H9 (cell line): ENCODE data around the gene GALNT2. TPM values are rescaled to one million over a fixed set of nuclear protein-coding genes. Genes with fewer than 3 reads are reported as not detected.

Source experiments
- DNase-seq: peaks from one replicate; pipeline ENCODE4 v3.0.0-alpha.2; 2017
- H2AFZ ChIP-seq: one replicate; pipeline ENCODE4 v1.6.1; 2013; ENCODE audit warnings: mild to moderate bottlenecking, low read length, control low read depth, moderate library complexity
- H2AK5ac ChIP-seq: 2 replicates; pipeline ENCODE4 v1.6.1; 2013; ENCODE audit warnings: low read length, control low read depth, mixed read lengths; ENCODE audit not compliant: insufficient read length
- H2BK120ac ChIP-seq: one replicate; pipeline ENCODE4 v1.6.1; 2013; ENCODE audit warnings: low read depth, mild to moderate bottlenecking, low read length, control low read depth, inconsistent platforms; ENCODE audit not compliant: poor library complexity, severe bottlenecking
- H2BK12ac ChIP-seq: 2 replicates; pipeline ENCODE4 v1.6.1; 2013; ENCODE audit warnings: low read length, control low read depth, mixed read lengths, low read depth; ENCODE audit not compliant: insufficient read length
- H2BK15ac ChIP-seq: 2 replicates; pipeline ENCODE4 v1.6.1; 2013; ENCODE audit warnings: low read depth, low read length, control low read depth
- H2BK20ac ChIP-seq: one replicate; pipeline ENCODE4 v1.6.1; 2013; ENCODE audit warnings: low read depth, mild to moderate bottlenecking, low read length, control low read depth, inconsistent platforms; ENCODE audit not compliant: poor library complexity, severe bottlenecking
- H2BK5ac ChIP-seq: 2 replicates; pipeline ENCODE4 v1.6.1; 2013; ENCODE audit warnings: low read length, control low read depth, mixed read lengths; ENCODE audit not compliant: insufficient read length
- H3K14ac ChIP-seq: 2 replicates; pipeline ENCODE4 v1.6.1; 2013; ENCODE audit warnings: low read length, control low read depth; ENCODE audit not compliant: insufficient read depth
- H3K18ac ChIP-seq: 2 replicates; pipeline ENCODE4 v1.6.1; 2013; ENCODE audit warnings: low read depth, mild to moderate bottlenecking, mixed read lengths, low read length, control low read depth; ENCODE audit not compliant: insufficient read length
- H3K23ac ChIP-seq: 2 replicates; pipeline ENCODE4 v1.6.1; 2013; ENCODE audit warnings: low read length, control low read depth, mixed read lengths, low read depth; ENCODE audit not compliant: insufficient read length
- H3K23me2 ChIP-seq: 2 replicates; pipeline ENCODE4 v1.6.1; 2013; ENCODE audit warnings: low read depth, mild to moderate bottlenecking, mixed read lengths, low read length, control low read depth; ENCODE audit not compliant: insufficient read length, poor library complexity, severe bottlenecking
- H3K27ac ChIP-seq: 2 replicates; pipeline ENCODE4 v1.5.1; 2013; ENCODE audit warnings: low read length, control low read depth, mixed read lengths, low read depth; ENCODE audit not compliant: insufficient read length
- H3K27me3 ChIP-seq: 2 replicates; pipeline ENCODE4 v1.6.1; 2013; ENCODE audit warnings: low read length, control low read depth, inconsistent platforms; ENCODE audit not compliant: insufficient read depth
- H3K4ac ChIP-seq: 2 replicates; pipeline ENCODE4 v1.6.1; 2013; ENCODE audit warnings: low read depth, mild to moderate bottlenecking, control low read depth, inconsistent platforms, low read length, moderate library complexity
- H3K4me1 ChIP-seq: 2 replicates; pipeline ENCODE4 v1.6.1; 2013; ENCODE audit warnings: low read length, control low read depth, inconsistent platforms; ENCODE audit not compliant: insufficient read depth
- H3K4me2 ChIP-seq: 2 replicates; pipeline ENCODE4 v1.6.1; 2013; ENCODE audit warnings: low read length, control low read depth, mixed read lengths; ENCODE audit not compliant: insufficient read length, insufficient read depth
- H3K56ac ChIP-seq: 2 replicates; pipeline ENCODE4 v1.6.1; 2013; ENCODE audit warnings: low read depth, mild to moderate bottlenecking, mixed read lengths, low read length, control low read depth; ENCODE audit not compliant: insufficient read length
- H3K79me1 ChIP-seq: 2 replicates; pipeline ENCODE4 v1.6.1; 2013; ENCODE audit warnings: low read depth, mild to moderate bottlenecking, moderate library complexity, low read length, control low read depth, inconsistent platforms; ENCODE audit not compliant: insufficient read depth, poor library complexity, severe bottlenecking
- H3K79me2 ChIP-seq: 2 replicates; pipeline ENCODE4 v1.6.1; 2013; ENCODE audit warnings: low read length, control low read depth, inconsistent platforms; ENCODE audit not compliant: insufficient read depth
- H3K9ac ChIP-seq: 2 replicates; pipeline ENCODE4 v1.6.1; 2013; ENCODE audit warnings: low read length, control low read depth, mixed read lengths; ENCODE audit not compliant: insufficient read length; ENCODE audit errors: extremely low read depth
- H3K9me3 ChIP-seq: one replicate; pipeline ENCODE4 v1.6.1; 2013; ENCODE audit warnings: low read depth, low read length, inconsistent platforms; ENCODE audit not compliant: control insufficient read depth
- H3T11ph ChIP-seq: one replicate; pipeline ENCODE4 v1.6.1; 2013; ENCODE audit warnings: mild to moderate bottlenecking, low read length, control low read depth, inconsistent platforms
- H4K20me1 ChIP-seq: one replicate; pipeline ENCODE4 v1.6.1; 2013; ENCODE audit not compliant: control insufficient read depth, insufficient read length, insufficient read depth
- H4K5ac ChIP-seq: 2 replicates; pipeline ENCODE4 v1.6.1; 2013; ENCODE audit warnings: low read depth, mild to moderate bottlenecking, mixed read lengths, low read length, control low read depth; ENCODE audit not compliant: insufficient read length
- H4K8ac ChIP-seq: replicated peaks from 2 replicates; pipeline ENCODE4 v1.6.1; 2013; ENCODE audit warnings: low read length, control low read depth, mixed read lengths, low read depth; ENCODE audit not compliant: insufficient read length
- H4K91ac ChIP-seq: 2 replicates; pipeline ENCODE4 v1.6.1; 2013; ENCODE audit warnings: low read depth, mild to moderate bottlenecking, moderate library complexity, mixed read lengths, low read length, control low read depth; ENCODE audit not compliant: insufficient read length
- H3K27ac Mint-ChIP-seq, 3 experiments: 2 replicates in 2 of 3; 3 replicates in 1 of 3; pipeline ENCODE4 v1.8.0; 2020 to 2021; ENCODE audit warnings: mixed read lengths in 3 of 3, mild to moderate bottlenecking in 1 of 3, moderate library complexity in 1 of 3
- H3K27me3 Mint-ChIP-seq: 2 replicates; pipeline ENCODE4 v1.8.0; 2021; ENCODE audit warnings: low read depth, mild to moderate bottlenecking, moderate library complexity, mixed read lengths
- H3K36me3 Mint-ChIP-seq, 3 experiments: 2 replicates in 2 of 3; 3 replicates in 1 of 3; pipeline ENCODE4 v1.8.0; 2020 to 2021; ENCODE audit warnings: low read depth in 3 of 3, mixed read lengths in 3 of 3; ENCODE audit not compliant: insufficient read depth in 1 of 3
- H3K4me1 Mint-ChIP-seq, 2 experiments: 2 replicates each; pipeline ENCODE4 v1.8.0; 2020; ENCODE audit warnings: mixed read lengths in 2 of 2
- H3K4me3 Mint-ChIP-seq, 2 experiments: 2 replicates in 1 of 2; 3 replicates in 1 of 2; pipeline ENCODE4 v1.8.0; 2020 to 2021; ENCODE audit warnings: mild to moderate bottlenecking in 2 of 2, mixed read lengths in 2 of 2, moderate library complexity in 1 of 2
- H3K9me3 Mint-ChIP-seq, 2 experiments: 2 replicates in 1 of 2; 3 replicates in 1 of 2; pipeline ENCODE4 v1.8.0; 2020; ENCODE audit warnings: mild to moderate bottlenecking in 2 of 2, mixed read lengths in 2 of 2, moderate library complexity in 1 of 2
- CTCF ChIP-seq: fragments of 200-600 bp; sonication (generic); conservative IDR thresholded peaks from 3 replicates; pipeline ENCODE4 v1.8.0; 2021; ENCODE audit warnings: antibody characterized with exemption, mild to moderate bottlenecking
- WGBS: extraction: QIAGEN DNeasy Blood & Tissue Kit; methylation state at CpG from one replicate; pipeline ENCODE4 v1.1.7; 2013; ENCODE audit warnings: missing lambda C conversion rate, low lambda C conversion rate, mixed read lengths; ENCODE audit not compliant: insufficient read length; ENCODE audit errors: extremely low coverage; 5-methylcytosine and 5-hydroxymethylcytosine counted together
- total RNA-seq: library from RNA; stranded (reverse); gene quantifications from 2 replicates; pipeline ENCODE4 v1.2.1, GENCODE V29; 2021

Gene GALNT2
- total RNA-seq, 1 experiment from 2014 or later, result 57.6 TPM

GRCh38 chr1:230237009-230237370, 170.0 kb downstream of the GALNT2 start:
- Histone ChIP-seq H3K4me2 (no peak overlapping the region), H2BK12ac (no peak overlapping the region), H3K9ac (no peak overlapping the region), H3K56ac (no peak overlapping the region), H2BK15ac (no peak overlapping the region), H3K4ac (no peak overlapping the region), H3T11ph (no peak overlapping the region), H3K18ac (no peak overlapping the region), H3K79me2 (no peaks in the 10 kb centered on the region), H2AK5ac (no peak overlapping the region), H3K23ac (no peak overlapping the region), H3K9me3 (no peaks in the 10 kb centered on the region), H3K14ac (no peak overlapping the region), H2AFZ (no peak overlapping the region), H3K4me1 (no peaks in the 10 kb centered on the region), H2BK20ac (no peak overlapping the region), H3K27ac (no peak overlapping the region), H4K91ac (no peak overlapping the region), H3K23me2 (no peaks in the 10 kb centered on the region), H3K27me3 (no peaks in the 10 kb centered on the region; the same call in 1 of the 2 replicates), H2BK120ac (no peak overlapping the region), H4K5ac (no peak overlapping the region), H2BK5ac (no peak overlapping the region), H4K20me1 (no peaks in the 10 kb centered on the region), H4K8ac (no peak overlapping the region), H3K79me1 (no peaks in the 10 kb centered on the region)
- H3K36me3 Mint-ChIP-seq, result peaks cover 16 to 21% (median 20%) of the 10 kb centered on the region in 3 experiments
- no peak overlapping the region for H3K4me3 Mint-ChIP-seq
- H3K27me3 Mint-ChIP-seq, result no peaks in the 10 kb centered on the region
- no CpG with 5 or more reads among the region's 3 CpGs for WGBS
- TF ChIP-seq CTCF, result no peak
- H3K9me3 Mint-ChIP-seq, result peaks cover 7 to 11% of the 10 kb centered on the region in 2 experiments; a peak in 3 of 5 replicates
- peaks cover 19 to 26% of the 10 kb centered on the region in 2 experiments for H3K4me1 Mint-ChIP-seq
- no peak for DNase-seq
- H3K27ac Mint-ChIP-seq, result no peak overlapping the region
